AG08395 (cell line): ENCODE data around the gene RGR.
"Not testable (repeated sequence)": the region's sequence is repeated elsewhere in the genome, so short reads cannot be mapped to it uniquely, and the experiment has no call there.

Experiments
- DNase-seq: peaks from one replicate; pipeline ENCODE4 v3.0.0; 2012; ENCODE audit warnings: mixed read lengths, low spot score

The RGR gene

GRCh38 chr10:84258034-84258695 is 13.3 kb downstream of the RGR start:
- DNase-seq = no peak

- no peak for DNase-seq
These were observed 16.5 kb downstream of the RGR start for GRCh38 chr10:84261236-84261915.

GRCh38 chr10:84262190-84262956 is 17.5 kb downstream of the RGR start:
- DNase-seq = no peak

- no peak for DNase-seq
These were observed 18.9 kb downstream of the RGR start for GRCh38 chr10:84263716-84264115.

GRCh38 chr10:84264611-84265141 is 19.8 kb downstream of the RGR start:
- peak; percentile 77 for DNase-seq

- DNase-seq = no peak
These were observed 20.6 kb downstream of the RGR start for GRCh38 chr10:84265418-84265817.

- DNase-seq = peak; percentile 39
These were observed 22.8 kb downstream of the RGR start for GRCh38 chr10:84267503-84268126.

GRCh38 chr10:84269162-84269561 is 24.3 kb downstream of the RGR start:
- no peak for DNase-seq

GRCh38 chr10:84269773-84270172 is 24.9 kb downstream of the RGR start:
- peak; percentile 61 for DNase-seq

GRCh38 chr10:84270708-84271107 is 25.9 kb downstream of the RGR start:
- DNase-seq = no peak

- not testable (repeated sequence) for DNase-seq
These were observed 35.1 kb downstream of the RGR start for GRCh38 chr10:84279876-84280475.

- DNase-seq = no peak
These were observed 41.8 kb downstream of the RGR start for GRCh38 chr10:84286695-84287094.

GRCh38 chr10:84288151-84288550 is 43.3 kb downstream of the RGR start:
- DNase-seq = no peak

GRCh38 chr10:84289521-84290200 is 44.8 kb downstream of the RGR start:
- no peak for DNase-seq

GRCh38 chr10:84290235-84290634 is 45.4 kb downstream of the RGR start:
- DNase-seq = no peak

GRCh38 chr10:84291384-84291783 is 46.5 kb downstream of the RGR start:
- peak; percentile 71 for DNase-seq

- DNase-seq = no peak
These were observed 47.6 kb downstream of the RGR start for GRCh38 chr10:84292502-84292901.

- DNase-seq = no peak
These were observed 48.3 kb downstream of the RGR start for GRCh38 chr10:84293171-84293570.

- no peak for DNase-seq
These were observed 48.7 kb downstream of the RGR start for GRCh38 chr10:84293574-84294016.

- no peak for DNase-seq
These were observed 50.1 kb downstream of the RGR start for GRCh38 chr10:84294766-84295447.
